SK-N-DZ (cell line): Measurements from ENCODE around the gene CCDC78.
A peak's percentile ranks its signal among the peaks of the same experiment; 100 is the strongest.

ENCODE experiments used
- DNase-seq: peaks from one replicate; pipeline ENCODE4 v3.0.0-alpha.2; 2015; ENCODE audit warnings: low spot score

The CCDC78 gene

DNA sequence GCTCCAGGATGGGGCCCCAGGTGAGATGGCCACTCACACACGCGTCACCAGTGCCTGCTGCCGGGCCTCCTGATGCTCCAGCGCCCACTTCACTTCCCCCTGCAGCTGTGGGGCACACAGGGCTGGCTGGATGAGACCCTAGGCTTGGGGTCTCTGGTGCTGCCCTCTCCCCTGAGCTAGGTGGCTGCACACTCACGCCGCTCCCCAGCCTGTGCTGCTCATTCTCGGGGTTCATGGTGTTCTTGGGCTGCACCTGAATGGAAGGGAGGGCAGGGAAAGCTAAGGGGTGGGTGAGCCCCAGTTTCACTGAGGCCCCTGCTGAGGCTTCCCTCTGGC lies 1.2 kb downstream of the CCDC78 start:
- DNase-seq = no peak

DNA sequence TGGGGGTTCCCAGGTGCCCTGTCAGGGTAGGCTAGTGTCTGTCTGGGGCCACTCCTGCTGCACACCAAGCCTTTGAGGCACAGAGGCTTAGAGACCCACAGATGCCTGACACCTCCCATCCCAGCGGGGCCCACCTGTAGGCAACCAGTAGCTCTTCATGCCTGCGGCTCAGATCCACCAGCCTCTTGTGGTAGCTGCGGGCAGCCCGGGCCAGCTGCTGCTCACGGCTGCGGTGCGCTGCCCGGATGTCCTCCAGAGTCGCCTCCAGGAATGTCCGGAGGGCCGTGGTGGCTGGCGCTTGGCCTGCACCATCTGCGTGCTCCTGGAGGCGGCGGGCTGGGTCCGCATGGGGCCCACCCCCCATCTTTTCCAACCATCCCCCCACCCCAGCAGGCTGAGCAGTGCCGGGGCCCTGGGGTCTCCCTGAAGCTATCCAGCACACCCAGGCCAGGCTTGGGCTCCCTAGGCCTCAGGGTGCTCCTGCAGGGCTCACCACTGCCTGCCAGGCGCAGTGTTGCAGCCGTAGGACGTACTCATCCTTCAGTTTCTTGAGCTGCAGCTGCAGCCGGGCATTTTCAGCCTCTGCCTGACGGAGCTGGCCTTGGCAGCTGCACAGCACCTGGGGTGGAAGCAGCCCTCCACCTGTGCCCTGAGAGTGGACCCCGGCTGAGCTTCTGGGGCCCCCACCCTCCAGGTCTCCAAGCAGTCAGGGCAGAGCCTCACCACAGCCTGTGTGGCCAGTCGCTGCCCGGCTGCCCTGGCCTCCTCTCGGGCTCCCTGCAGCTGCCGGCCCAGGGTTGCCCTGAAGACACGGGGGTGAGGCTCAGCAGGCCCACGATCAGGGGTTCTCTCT lies 1.8 kb downstream of the CCDC78 start:
- DNase-seq = no peak

DNA sequence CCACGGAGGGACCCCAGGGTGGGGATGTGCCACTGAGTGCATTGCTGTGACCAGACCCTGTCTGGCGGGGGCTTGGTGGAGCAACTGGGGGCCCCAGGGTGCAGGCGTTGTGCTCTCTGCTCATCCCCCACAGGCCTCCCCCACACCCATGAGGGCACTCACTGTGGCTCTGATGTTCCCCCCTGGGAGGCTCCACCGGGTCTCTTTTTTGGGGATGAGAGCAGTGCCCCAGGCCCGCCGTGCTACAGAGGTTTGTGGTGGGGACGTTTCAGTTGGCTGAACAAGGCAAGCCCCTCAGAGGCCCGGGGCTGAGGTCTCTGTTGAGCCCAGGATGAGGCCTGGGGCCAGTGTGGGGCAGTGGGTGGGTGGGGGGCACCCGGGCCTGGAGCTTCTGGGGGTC lies 2.5 kb downstream of the CCDC78 start:
- no peak for DNase-seq

DNA sequence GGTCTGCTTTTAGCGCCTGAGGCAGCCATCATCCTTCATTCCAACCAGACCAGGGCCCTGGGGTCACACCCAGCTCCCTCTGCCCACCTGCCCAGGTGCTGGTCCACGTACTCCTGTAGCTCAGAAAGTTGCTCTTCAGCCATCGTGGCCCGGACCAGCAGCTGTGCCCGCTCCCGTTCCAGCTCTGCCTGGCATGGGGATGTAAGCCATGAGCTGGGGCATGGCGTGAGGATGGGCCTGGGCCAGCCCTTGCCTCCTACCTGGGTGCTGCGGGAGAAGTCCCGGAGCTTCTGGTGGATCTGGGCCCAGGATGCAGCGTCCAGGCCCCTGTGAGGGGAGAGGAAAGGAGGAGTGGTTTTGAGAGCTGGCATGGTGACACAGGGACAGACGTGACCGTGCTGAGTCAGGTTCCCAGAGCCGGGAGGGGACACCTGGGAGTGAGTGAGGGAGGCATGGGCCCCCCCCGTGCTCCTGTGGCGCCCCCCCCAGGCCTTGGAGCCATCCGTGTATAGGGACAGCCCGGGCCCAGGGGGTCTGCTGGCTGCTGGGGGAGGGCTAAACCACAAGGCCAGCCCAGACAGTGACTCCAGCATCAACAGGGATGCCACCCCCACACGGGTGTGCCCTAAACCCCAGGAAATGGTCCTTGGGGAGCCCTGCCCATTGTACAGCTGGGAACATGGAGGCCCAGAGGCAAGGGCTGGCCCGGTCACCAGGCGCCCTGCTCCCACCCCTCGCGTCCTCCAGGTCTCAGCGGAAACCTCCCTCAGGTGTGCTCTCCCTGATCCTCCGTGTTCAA lies 3.2 kb downstream of the CCDC78 start:
- DNase-seq = no peak

DNA sequence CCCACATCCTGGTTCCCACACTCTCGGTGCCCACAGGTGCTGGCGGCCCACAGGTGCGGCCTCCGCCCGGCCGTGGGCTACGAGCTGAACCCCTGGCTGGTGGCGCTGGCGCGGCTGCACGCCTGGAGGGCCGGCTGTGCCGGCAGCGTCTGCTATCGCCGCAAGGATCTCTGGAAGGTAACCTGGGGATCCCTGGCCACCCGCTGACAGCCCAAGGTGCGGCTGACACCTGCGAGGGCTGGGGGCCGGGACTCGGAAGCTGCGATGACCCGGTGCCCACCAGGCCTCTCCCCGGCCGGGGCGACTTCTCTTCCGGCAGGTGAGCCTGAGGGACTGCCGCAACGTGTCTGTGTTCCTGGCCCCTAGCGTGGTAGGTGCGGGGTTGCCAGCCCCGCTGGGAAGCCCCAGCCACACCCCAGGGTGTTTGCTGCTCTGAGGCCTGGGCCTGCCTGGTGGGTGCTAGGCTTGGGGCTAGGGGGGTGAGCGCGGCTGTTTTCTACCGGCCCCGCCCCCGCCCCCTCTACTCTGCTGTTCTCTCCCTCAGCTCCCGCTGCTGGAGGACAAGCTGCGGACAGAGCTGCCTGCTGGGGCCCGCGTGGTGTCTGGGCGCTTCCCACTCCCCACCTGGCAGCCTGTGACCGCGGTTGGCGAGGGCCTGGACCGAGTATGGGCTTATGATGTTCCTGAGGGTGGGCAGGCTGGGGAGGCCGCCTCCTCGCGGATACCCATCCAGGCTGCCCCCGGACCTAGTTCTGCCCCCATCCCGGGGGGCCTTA lies 4.3 kb downstream of the CCDC78 start:
- DNase-seq = no peak

DNA sequence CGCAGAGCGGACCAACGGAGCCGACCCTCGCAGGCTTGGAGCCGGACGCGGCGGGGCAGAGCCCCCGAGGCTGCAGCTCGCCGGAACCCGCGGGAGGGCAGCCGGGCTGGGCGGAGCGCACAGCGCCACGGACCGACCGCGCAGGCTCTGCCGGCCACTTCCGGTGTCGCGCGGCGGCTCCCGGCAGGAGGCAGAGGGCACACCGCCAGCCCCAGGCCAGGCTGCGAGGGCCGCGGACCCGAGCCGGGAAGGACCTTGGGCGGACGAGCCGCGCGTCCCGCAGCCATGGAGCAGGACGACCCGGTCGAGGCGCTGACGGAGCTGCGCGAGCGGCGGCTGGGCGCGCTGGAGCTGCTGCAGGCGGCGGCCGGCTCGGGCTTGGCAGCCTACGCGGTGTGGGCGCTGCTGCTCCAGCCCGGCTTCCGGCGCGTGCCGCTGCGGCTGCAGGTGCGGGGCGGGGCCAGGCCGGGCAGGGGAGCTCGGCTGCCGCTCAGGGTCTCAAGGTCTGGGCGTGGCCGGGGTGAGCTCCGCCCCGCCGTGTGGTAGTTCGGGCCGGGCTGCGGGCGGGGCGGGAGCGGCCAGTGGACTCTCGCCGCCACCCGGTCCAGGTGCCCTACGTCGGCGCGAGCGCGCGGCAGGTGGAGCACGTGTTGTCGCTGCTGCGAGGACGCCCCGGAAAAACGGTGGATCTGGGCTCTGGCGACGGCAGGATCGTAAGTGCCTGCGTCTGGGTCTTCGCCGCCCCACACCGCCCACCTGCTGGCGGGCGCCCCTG lies 5.1 kb downstream of the CCDC78 start, which contains the start of gene ANTKMT:
TSS of gene ANTKMT (plus strand) at position 157 of the 775 bp plus-strand sequence. CDS start at position 286, 129 bp downstream.
- peak; percentile 87 for DNase-seq

DNA sequence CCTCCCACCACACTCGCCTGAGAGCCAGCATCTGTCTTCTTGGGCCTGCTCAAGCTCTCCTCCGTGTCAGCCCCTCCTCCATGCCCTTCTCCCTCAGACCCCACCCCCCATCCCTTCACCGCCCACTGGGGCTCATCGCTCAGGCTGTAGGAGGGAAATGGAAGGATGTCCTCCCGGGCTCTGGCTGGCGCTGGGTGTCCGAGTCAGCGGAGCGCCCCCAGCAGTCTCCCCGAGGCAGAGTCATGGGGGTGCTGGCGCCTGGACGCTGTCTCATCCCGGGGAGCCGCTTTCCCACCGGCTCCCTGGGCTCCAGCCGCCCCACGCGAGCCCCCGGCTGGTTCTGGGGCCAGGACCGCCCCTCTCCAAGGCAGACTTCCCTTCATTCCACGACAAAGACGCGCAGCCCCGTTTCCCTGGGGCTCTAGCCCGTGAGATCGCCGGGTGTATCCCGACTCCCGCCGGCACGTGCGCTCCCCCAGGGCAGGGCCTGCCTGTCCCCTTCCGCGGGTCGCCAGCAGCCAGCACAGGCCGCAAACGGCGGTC lies 5.7 kb downstream of the CCDC78 start:
- DNase-seq = peak; percentile 92

DNA sequence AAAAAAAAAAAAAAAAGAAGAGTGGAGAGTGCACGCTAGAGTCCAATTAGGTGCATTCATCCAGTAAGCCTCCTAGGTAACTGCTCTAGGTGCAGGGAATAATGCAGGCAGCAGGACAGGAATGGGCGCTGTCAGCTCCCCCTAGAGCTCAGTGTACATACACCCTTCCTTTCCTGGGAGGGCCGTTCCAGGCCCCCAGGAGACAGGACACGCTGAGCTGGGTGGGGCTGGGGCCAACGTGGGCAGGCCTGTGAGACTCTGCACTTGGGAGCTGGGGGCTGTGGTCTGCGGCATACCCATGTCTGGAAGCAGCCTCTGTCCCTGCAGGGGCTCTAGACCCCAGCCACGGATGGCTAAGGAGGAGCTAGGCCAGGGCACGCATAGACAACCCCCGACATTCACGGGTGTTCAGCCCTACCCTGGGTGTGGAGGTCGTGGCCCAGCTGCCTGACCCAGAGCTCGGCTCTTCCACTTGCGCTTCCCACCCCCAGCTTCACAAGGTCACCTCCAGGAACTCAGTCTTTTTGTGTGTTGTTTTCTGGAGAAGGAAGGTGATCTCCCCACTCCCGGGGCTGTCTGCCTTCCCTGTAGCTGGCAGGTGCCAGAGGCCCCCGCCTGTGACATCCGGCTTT lies 6.3 kb downstream of the CCDC78 start:
- peak; percentile 78 for DNase-seq

DNA sequence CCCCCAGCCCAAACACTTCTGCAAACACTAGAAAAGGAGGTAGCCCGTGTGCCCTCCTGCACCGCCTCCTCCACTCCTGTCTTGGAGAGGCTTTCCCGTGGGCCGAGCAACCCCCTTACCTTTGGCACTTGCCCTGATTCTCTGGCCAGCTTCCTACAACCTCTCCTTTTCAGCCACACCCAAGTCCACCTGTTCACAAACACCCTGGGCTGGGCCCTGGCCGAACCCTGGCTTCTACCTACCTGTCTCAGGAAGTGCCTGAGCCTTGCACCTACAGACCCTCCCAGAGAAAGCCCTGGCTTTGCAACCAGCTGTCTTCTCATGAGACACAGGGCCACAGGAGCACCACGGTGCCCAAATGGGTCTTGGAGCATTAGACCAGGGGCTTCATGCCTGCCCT lies 7.3 kb downstream of the CCDC78 start:
- DNase-seq = no peak

DNA sequence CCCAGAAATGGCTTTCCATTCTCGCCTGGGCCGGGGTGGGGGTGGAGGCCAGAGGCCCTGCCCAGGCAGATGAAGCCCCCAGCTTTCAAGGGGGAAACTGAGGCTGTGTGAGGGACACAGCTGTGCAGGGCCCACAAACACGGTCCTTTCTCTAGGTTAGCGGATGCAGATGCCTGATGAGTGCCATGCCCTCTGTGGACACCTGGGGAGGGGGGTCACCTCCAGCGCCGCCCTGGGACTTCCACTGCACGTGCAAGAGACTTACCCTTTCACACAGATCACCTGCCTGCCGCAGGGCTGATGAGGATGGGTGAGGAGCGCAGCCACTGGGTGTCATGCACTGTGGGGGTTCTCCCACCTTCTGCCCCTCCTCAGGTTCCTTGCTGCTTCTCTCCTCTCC lies 7.9 kb downstream of the CCDC78 start:
- DNase-seq = no peak

DNA sequence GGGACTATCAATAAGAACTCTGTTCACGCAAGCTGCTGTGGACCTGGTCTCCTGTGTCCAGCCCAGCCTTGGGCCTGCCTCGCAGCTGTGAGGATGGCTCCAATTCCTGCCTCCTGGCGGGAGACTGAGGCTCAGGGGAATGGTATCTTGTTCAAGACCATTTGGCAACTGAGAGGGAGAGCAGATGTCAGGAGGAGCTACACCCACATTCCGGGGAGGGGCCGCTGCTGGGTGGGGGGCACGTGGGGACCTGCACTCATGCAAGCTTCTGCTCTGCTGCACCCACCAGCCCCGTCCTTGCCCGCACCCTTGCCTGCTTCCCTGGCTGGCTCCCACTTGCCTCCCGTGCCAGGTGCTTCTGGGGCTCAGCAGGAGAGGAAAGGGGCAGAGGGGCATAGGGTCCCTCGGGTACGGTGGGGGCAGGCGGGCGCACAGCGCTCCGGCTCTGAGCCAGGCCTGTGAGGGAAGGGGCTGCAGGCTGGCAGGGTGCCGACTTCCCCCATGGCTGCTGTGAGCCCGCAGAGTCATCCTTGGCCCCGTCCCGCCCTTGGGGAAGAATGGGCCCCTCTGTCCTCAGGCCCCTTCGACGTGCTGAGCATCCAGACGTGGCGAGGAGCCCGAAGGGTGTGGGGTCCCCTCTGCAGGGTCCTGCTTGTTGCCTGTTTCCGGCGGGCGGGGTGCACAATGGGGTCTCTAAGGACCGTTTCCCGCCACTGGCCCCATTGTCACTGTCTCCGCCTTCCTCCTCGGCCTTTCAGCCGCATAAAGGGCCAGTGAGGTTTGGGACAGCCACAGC lies 8.6 kb downstream of the CCDC78 start:
- DNase-seq = no peak

DNA sequence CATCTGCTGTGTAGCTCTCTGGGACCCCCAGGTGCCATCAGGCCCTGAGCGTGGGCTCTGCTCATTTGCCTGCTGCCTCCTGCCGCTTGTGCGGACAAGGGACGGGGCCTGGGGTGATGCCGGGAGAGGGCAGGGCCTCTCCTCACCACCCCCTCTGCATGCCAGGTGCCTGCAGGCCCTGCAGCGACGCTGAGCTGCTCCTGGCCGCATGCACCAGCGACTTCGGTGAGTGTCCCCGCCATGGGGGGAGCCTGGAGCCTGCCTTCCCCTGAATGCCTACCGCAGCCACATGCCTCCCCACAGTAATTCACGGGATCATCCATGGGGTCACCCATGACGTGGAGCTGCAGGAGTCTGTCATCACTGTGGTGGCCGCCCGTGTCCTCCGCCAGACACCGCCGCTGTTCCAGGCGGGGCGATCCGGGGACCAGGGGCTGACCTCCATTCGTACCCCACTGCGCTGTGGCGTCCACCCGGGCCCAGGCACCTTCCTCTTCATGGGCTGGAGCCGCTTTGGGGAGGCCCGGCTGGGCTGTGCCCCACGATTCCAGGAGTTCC lies 9.4 kb downstream of the CCDC78 start:
- no peak for DNase-seq

DNA sequence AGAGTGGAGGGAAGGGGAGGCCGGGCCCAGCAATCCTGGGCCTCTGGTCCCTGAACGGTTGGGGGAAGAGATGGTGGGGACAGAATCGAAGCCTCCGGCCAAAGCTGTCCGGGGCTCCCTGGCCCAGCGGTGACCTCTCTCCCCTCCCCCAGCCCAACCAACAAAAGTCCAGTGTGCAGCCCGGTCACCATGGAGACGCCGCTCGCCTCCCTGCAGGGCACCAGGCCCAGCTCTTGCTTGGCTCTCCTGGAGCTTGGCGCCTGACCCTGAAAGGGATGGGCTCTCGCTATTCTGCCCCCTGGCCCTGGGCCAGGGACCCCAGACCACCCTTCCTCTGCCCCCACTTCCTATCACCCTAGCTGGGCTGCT lies 10.1 kb downstream of the CCDC78 start:
- DNase-seq = no peak

DNA sequence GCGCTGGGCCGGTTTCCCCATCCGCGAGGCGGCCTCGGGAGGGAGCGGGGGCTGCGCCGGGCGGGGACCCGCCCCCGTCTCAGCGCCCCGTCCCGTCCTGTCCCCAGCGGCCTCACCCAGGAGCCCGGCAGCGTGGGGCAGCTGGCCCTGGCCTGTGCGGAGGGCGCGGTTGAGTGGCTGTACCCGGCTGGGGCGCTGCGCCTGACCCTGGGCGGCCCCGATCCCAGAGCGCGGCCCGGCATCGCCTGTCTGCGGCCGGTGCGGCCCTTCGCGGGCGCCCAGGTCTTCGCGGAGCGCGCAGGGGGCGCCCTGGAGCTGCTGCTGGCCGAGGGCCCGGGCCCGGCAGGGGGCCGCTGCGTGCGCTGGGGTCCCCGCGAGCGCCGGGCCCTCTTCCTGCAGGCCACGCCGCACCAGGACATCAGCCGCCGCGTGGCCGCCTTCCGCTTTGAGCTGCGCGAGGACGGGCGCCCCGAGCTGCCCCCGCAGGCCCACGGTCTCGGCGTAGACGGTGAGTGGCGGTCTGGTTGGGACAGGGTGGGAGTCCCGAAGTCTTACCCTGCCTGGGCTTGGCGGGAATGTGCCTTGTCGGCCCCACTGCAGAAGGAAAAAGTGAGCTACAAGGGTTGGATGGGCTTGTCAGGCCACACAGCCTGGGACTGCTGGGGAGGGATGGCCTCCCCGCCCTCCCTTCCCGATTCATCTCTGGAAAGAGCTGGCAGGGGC lies 10.6 kb downstream of the CCDC78 start:
- no peak for DNase-seq

DNA sequence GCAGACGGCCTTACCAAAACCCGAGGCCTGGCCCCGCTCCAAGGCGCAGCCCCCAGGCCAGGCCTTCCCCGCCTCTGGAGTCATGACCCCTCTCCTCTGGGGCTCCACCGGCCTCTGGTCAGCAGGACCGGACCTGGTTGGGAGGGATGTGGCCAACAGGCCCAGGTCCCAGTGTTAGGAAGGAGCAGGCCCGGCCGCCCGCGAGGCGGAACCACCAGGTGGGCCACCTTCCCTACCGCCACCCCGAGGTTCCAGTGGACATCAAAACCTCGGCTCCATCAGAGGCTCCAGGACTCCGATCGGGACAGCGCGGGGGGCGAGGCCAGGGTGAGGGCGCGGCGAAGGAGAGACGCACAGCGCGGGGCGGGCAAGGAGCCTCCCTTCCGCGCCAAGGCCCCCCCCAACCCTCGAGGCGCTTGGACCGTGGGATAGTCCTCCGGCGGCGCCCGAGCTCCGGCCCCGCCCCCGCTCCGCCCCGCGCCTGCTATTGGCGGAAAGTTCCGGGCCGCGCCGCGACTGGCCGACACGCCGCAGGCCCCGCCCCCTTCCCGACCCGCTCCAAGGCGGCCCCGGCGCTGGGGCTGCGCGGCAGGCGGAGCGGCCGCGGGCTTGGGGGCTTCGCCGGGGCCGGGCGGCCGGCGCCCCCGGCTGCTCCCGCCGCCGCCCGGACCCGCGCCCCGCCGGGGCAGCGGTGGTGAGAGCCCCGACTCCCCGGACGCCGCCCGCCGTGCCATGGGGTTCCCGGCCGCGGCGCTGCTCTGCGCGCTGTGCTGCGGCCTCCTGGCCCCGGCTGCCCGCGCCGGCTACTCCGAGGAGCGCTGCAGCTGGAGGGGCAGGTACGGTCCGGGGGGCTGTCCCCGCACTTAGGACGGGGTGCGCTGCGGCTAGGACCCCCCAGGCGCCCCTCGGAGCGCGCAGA lies 11.4 kb downstream of the CCDC78 start, which contains the start of gene METRN:
TSS of gene METRN (plus strand) at position 561 of the 919 bp plus-strand sequence. CDS start at position 733, 172 bp downstream.
- peak; percentile 82 for DNase-seq

DNA sequence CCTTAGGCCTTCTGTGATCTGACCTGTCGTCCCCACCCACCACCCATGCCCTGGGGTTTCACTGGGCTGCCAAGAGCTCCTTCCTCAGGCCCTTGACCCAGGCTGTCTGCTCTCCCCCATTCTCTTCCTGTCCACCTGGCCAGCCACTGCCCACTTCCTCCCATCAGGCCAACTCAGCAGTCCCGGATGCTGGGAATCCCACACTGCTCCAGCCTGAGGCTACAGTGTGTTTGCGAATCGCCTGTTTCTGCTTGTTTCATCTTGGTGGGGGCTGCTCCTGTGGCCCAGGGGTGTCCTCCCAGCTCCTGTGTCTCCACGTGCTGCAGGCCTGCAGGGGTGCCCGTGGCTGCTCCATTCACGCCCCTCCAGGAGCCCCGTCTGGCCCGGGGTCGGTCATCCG lies 12.2 kb downstream of the CCDC78 start:
- no peak for DNase-seq

DNA sequence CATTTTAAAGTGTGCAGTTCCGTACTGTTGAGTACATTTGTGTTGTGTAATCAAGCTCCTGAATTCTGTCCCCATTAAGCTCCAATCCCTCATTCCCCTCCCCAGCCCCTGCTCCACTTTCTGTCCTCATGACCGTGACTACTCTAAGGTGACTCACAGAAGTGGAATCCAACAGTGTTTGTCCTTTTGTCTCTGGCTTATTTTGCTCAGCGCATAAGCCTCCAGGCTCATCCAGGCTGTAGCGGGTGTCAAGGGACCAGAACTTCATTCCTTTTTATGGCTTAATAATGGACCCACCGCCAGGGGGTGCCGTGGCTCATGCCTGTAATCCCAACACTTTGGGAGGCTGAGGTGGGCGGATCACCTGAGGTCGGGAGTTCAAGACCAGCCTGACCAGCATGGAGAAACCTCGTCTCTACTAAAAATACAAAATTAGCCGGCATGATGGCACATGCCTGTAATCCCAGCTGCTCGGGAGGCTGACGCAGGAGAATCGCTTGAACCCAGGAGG lies 13.4 kb downstream of the CCDC78 start:
- peak; percentile 70 for DNase-seq
